Stimulated activated CD8-positive, alpha-beta memory T cell treated with anti-CD3 and anti-CD28 coated beads, Interleukin-12 subunit alpha, Interleukin-12 subunit beta, amount 100 ng/mL, for 24 hours (primary cell): ENCODE data around the gene ATXN10.
"Not testable (repeated sequence)": the region's sequence is repeated elsewhere in the genome, so short reads cannot be mapped to it uniquely, and the experiment has no call there.

Experiments used
- DNase-seq: peaks from one replicate; pipeline ENCODE4 v3.0.0-alpha.2; 2020; ENCODE audit errors: extremely low read depth

Gene ATXN10, protein sequence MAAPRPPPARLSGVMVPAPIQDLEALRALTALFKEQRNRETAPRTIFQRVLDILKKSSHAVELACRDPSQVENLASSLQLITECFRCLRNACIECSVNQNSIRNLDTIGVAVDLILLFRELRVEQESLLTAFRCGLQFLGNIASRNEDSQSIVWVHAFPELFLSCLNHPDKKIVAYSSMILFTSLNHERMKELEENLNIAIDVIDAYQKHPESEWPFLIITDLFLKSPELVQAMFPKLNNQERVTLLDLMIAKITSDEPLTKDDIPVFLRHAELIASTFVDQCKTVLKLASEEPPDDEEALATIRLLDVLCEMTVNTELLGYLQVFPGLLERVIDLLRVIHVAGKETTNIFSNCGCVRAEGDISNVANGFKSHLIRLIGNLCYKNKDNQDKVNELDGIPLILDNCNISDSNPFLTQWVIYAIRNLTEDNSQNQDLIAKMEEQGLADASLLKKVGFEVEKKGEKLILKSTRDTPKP

DNA sequence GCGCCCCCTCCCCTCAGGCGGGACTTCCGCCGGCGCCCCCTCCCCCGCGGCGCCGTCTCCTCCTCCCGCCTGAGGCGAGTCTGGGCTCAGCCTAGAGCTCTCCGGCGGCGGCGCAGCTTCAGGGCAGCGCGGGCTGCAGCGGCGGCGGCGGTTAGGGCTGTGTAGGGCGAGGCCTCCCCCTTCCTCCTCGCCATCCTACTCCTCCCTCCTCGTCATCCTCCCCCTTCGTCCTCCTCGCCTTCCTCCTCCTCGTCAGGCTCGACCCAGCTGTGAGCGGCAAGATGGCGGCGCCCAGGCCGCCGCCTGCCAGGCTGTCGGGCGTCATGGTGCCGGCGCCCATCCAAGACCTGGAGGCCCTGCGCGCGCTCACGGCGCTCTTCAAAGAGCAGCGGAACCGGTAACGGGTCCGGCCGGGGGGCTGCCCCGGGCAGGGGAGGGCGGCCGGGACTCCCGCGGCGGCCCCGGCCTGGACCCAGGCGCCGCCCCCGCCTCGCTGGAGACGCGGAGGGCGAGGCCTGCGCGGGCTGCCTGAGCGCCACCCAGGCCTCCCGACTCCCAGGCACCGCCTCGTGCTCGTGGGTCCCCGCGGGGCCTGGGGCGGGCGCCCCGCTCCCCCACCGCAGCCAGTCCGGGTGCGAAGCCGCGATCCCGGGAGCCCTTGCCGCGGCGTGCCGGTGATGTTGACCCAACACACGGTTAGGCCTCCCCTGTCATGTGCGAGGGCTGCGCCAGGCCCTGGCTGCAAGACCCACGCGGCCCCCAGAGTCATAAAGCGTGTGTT is at the start of gene ATXN10:
Gene ATXN10 (plus strand): TSS at position 52 of the 781 bp plus-strand sequence. CDS start 230 bp downstream, at position 282.
- DNase-seq, result peak; percentile 24

DNA sequence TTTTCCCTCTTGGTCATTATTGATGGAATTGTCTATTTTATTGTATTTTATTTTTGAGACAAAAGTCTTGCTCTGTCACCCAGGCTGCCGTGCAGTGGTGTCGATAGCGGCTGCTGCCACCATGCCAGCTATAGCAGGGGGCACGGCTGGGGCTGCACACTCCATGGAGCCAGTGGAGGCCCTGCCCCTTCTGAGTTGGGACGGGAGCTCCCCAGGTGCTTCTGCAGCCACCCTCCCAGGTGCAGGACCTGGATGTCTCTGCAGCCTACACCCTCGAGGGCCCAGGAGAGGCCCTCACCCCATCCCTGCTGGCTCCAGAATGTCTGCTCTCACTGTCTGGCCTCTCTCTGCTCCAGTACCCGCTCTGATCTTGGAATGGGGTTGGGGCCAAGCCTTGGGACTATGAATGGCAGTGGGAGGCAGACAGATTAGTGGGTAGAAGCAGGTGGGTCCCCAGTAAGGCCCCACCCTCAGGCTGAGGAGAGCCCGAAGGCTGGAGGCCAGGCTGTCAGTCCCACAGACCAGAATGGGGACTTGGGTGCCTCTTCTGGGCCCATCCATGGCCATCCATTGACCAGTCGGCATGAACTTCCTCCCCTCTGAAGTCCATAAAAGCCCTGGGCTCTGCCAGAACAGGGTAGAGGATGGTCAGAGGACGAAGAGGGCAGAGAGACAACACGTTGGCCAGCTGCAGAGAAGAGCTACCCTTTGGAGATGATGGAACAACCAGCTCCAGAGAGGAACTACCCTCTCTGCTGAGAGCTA is 49.6 kb upstream of the ATXN10 start:
- DNase-seq, result no peak

DNA sequence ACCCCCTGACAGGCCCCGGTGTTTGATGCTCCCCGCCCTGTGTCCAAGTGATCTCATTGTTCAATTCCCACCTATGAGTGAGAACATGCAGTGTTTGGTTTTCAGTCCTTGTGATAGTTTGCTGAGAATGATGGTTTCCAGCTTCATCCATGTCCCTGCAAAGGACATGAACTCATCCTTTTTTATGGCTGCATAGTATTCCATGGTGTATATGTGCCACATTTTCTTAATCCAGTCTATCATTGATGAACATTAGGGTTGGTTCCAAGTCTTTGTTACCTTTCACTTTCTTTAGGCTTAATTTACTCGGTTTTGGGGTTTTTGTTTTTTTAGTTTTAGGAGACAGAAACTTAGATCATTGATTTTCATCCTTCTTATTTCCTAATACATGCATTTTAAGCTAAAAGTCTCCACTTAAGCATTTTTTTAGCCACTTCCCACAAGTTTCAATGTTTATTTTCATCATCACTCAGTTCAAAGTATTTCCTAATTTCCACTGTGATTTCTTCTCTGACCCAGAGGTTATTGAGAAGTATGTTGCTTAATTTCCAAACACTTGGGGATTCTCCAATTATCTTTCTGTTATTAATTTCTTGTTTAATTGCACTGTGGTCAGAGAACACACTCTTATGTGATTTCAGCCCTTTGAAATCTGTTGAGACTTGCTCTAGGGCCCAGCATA is 48.0 kb upstream of the ATXN10 start:
- not testable (repeated sequence) for DNase-seq

DNA sequence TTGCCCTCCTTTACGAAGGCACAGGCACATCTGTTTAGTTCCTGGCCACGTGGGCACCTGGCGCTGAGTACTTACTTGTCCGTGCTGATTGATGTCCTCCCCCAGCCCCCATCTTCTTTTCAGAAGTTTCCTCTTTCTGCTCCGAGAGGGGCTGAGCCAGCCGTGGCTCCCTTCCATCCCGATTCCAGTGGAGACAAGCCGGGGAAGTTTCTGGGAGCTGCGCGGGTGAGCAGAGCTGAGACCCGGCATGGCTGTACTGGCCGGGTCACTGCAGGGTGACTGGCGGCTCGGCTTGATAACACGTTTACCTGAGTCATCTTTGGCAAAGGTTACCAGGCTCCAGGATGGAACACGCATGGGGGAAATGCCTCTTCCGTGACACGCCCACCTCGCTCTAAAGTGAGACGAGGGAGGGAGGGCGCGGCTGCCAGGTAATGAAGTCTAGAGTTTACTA is 45.4 kb upstream of the ATXN10 start:
- DNase-seq, result no peak

DNA sequence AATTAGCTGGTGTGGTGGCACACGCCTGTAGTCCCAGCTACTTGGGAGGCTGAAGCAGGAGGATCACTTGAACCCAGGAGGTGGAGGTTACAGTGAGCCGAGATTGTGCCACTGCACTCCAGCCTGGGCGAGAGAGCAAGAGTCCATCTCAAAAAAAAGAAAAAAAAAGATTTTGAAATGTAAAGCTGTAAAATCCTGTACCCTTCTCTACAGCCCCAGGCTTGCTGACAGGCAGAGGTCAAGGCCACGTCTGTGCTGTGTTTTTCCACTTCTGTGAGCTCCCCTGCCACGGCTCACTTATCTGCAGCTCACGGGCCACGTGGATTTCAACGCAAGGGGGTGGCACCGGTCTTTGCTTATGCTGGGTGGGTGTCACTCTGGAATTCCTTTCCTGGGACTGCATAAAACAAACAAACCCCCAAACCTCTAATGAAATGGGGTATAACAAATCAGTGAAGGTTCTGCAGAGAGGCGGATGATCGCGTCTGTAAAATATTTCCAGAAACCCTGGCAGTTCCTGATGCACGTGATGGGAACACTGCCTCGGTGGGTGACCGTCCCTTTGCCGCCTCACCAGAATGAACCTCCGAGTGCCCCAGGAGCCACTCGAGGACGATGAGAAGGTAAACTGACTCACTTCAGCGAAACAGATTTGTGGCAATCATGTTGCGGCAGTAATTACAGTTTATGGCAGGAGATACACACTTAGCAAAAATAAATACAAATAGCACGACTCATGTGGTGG is 44.0 kb upstream of the ATXN10 start:
- no peak for DNase-seq

DNA sequence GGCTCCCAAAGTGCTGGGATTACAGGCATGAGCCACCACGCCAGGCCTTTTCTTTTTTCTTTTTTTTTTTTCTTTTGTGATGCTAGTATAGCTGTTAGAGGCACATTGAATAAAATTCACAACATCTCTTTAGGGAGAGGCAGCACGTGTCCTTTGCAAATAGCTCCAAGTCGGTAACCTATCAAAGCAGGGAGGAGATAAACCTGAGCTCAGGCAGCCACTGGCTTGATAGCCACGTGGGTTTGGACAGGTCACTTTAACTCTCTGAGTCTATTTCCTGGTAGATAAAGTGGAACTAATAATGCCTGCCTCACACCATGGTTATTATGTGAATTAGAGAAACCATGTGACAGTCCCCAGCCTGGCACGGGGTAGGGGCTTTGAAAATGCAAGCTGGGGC is 43.1 kb upstream of the ATXN10 start:
- DNase-seq, result no peak

DNA sequence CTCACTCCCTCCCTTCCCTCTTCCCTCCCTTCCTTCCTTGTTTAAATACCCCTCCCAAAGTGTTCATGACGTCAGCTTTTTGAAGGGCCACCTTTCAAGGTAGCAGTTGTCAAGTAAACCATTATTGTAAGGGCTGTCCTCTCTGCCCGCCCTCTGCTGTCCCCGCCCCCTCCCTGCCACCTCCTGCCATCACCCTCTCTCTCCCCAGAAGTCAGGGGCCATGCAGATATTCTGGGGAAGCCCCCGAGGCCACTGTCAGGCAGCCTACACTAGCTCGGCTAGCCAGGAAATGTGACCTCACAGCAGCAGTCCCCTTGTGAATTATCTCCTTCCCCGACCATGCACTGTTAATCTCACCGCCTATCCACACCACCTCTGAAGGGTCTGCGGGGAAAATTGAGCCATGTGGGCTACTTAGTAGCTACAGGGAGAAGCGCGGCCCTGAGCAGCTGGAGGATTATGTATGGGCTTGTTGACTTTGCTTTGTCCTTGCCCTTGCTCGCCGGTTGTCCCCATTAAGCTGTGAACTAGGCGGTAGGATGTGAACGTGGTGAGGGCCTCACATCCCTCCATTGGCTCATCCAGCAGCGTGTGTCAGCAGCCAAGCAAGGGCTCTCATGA is 42.1 kb upstream of the ATXN10 start:
- DNase-seq, result no peak

DNA sequence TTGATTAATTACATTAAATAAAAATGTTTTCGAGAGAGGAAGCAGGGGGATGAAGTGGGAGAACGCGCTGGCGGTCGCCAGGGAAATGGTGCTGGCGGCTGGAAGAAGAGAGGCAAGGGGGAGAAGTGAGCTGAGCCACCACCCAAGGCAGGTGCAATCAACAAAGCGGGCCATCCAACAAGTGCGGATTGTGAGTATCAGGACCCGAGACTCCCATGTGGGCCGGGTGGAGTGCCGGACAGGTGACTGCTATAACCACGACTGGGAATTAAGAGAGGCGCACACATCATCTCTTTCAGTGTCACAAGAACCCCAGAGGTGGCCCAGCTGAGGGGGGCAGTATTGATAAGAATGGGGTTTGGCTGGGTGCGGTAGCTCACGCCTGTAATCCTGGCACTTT is 41.2 kb upstream of the ATXN10 start:
- no peak for DNase-seq

DNA sequence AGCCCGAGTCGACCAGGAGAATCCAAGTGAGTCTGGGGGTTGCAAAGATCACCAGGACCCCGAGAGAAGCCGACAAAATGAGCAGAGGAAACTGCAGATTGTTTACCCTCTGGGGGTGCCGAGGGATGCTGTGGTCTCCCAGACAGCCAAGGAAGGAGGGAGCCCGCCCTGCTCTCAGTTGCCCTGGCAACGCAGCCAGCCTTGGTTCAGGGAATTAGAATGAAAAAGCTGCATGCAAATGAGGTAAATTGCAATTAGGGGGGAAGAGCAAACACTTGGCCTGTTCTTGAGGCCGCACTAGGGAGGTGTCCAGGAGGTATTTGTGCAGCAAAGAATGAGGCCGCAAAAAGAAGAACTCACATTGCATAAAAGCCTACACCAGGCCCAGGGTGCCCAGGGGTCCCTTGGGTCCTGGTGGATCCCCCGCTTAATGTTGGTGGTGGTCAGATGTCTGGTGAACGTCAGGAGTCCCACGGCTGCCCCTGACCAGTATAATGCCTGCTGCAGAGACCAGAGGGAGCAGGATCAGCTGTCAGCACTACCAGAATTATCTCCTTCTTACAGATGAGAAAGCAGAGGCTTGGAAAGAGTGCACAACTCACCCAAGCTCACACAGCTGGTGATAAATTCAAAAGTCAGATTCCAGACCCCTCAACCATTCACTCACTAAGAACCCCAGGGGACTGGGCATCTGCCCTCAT is 40.3 kb upstream of the ATXN10 start:
- DNase-seq, result no peak

DNA sequence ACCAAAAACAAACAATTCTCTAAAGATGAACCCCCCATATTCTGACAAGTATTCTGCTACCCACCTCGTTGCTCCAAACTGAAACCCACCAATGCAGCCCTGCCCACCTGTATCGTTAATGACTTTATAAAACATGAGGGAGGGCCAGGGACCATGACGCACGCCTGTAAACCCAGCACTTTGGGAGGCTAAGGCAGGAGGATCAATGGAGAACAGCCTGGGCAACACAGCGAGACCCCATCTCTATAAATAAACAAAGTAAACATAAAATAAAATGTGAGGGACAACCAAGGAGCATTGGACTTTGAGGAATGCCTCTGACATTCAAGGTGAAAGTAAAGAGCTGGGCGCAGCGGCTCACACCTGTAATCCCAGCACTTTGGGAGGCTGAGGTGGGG is 39.8 kb upstream of the ATXN10 start:
- no peak for DNase-seq

DNA sequence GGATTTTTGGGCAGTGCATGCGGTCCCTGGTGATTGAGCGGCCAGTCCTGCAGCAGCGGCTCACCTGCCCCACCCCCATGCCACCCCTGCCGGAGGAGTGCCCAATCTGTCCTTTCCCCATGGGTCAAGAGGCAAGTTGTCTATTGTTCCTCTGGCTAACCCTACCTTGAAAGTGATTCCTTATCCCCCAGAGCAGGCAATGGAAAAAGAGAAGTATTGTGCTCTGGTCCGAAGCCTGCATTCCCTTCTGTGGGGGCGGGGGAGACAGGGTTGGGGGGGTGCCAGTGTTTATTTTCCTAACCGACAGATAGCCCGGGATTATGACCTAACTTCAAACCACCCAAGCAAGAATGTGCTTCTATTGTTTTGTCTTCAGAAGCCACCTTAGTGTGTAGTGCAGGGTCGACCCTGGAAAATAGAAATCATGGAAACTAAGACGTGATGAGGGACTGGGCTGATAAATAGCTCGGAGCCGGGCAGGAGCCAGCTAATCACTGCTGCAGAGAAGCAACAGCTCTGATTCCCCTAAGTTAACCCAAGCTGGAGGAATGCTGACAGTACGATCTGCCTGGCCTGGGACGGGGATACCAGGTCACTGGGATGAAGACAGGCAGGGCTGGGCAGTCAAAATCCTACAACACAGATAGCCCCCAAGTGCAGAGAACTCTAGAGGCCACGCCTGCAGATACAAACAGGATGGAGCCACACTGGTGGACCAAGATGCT is 38.7 kb upstream of the ATXN10 start:
- DNase-seq, result no peak

DNA sequence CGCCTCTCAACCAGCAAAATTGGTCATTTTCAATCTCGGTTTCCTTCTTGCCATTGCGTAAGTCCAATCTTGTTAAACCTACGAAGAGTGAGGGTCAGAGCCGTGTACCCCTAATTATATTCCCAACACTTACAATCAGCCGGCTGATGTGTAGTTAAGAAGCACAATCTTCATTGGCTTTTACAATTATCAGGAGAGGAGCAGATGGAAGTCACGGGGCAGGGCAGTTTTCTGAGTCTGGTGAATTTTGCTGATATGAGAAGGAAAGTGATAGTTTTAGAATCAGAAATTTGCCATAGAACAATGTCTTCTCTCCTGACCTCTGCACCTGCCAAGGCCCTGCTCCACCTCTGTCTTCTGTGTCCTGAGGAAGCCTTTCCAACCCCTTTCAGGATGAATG is 35.0 kb upstream of the ATXN10 start:
- no peak for DNase-seq

DNA sequence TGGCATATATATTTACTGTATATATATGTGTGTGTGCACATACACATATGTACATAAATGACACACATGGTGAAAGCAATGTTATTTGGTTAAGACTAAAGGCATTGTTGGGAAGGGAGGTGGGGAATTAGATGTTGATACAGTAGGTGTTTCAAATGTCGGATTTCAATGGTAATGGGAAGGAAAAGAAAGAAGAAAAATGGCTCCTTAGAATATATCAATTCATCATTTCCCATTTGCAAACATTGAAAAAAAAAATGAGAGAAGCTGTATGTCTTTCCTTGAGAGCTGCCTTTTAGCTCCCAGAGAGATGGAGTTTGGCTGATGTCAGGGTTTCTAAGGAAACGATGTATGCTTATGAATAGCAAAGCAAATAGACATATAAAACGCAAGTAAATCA is 33.4 kb upstream of the ATXN10 start:
- no peak for DNase-seq

DNA sequence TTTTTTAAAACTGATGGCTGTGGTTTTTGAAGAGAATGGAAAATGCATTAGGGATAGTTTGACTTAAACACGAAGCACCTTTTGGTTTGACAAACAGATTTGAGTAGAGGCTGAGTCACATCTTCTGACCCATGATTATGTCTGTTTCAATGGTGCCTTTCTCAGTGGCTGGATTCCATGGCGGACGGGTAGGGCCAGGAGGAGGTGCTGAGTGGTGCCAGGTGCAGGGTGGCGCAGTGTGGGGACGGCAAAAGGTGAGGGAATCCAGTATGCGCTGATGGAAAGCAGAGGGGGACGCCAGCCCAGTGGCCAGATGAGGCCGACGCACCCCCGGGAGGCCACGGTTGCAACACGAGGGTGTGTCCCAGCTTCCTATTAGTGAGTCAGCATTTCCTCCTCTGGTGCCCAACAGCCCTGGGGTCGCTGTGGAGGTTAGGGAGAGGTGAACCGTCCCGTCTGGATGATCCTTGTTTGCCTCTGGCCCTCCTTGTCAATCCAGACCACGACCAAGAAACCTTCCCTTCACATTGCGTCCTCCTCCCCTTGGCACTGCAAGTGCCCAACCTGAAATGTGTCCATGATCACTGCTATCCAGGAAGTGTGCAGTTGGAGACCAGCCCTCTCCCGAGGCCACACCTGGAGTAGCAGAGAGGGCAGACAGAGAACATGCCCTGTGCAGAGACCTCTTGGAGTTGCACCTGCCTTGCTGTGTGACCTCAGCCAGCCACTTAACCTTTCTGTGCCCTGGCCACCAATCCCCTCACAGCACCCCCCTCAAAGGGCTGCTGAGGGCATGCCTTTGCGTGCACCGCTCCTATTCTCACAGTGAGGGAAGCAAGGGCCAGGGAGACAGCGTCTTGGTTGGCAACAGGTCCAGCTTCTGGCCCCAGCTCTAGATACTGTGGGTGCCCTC is 32.5 kb upstream of the ATXN10 start:
- DNase-seq, result no peak

DNA sequence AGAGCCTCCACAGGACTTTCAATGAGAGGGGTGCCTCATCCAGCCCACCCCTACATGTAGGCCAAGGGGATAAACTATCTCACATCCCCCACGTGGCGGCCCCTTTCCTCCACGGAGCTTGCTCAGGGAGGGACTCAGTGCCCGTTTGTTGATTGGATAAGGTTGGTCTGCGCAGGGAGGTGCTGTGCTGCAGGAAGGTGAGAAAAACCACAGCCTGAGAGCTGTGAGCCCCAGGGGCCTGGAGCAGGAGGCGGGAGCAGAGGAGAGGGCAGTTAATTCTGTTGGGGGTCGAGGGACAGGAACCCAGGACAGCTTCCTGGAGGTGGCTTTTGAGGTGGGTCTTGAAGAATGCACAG is 31.9 kb upstream of the ATXN10 start:
- no peak for DNase-seq

DNA sequence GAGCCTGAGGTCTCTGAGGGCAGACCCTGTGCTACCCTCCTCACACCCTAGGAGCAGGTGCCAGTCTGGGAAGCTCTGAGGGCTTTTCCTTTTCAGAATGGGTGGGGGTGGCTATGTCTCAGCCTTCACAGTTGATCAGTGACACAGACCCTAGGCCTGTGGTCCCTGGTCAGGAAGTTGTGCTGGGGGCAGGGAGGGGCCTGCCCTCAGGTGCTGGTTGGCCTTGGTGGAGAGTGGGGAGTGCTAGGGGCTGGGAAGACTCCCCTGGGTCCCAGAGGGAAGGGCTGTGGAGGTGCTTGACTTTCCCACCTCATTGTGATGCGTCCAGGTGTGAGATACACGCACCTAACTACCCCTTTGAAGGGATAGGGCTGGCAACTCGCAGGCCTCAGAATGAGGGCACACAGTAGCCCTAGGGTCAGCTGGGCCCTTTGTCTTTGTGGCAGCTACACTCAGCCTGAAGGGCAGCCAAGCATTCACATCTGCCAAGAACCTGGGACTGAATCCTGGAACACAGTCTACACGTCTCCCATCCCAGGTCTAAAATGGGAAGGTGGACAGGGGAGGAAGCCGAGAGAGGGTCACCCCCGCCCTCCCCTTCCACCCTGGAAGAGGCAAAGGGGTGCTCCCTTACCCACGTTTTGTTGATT is 31.2 kb upstream of the ATXN10 start:
- no peak for DNase-seq

DNA sequence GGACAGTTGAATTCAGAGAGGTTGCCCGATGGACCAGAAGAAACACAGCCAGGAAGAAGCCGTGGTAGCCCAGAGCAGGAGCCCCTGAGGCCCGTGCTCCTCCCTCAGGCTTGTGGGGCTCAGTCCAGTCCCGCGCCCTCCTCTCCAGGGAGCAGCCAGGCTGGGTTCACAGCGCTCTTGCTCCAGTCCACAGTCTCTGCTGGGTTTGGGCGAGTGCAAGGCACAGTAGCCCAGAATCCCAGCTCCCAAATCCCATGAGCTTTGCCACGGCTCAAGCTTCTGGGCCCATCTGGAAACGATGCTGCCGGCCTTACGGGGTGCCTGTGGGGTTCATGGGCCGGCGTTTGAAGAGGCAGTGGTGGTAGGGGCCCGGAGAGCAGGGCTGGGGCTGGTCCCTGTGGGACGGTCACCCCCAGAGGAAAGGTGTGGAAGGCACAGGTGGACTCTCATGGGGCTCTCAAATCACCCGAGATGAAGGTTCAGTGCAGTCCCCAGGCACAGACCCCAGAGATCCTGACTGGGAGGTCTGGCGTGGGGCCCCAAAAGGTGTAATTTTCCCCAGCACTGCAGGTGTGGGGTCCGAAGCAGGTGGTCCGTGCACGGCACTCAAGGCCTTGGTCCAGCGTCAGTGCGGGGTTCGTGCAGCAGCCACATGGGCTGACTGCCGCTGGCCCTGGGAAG is 30.6 kb upstream of the ATXN10 start:
- DNase-seq, result no peak
